ENCODE results near the gene DHDDS. TPM values are rescaled to one million over a fixed set of nuclear protein-coding genes. Genes with fewer than 3 reads are reported as not detected.
"Not testable (repeated sequence)": the region's sequence is repeated elsewhere in the genome, so short reads cannot be mapped to it uniquely, and the experiment has no call there.

DHDDS gene, protein sequence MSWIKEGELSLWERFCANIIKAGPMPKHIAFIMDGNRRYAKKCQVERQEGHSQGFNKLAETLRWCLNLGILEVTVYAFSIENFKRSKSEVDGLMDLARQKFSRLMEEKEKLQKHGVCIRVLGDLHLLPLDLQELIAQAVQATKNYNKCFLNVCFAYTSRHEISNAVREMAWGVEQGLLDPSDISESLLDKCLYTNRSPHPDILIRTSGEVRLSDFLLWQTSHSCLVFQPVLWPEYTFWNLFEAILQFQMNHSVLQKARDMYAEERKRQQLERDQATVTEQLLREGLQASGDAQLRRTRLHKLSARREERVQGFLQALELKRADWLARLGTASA
- total RNA-seq, result 10 to 100 TPM; 28.1 to 58.9 (median 37.7) TPM
- polyA plus RNA-seq, result 10 to 100 TPM; 20.7 to 23.8 TPM
- total RNA-seq, result 26.8 reads per million, percentile 57 among the genes with 10 or more reads in this experiment

DNA sequence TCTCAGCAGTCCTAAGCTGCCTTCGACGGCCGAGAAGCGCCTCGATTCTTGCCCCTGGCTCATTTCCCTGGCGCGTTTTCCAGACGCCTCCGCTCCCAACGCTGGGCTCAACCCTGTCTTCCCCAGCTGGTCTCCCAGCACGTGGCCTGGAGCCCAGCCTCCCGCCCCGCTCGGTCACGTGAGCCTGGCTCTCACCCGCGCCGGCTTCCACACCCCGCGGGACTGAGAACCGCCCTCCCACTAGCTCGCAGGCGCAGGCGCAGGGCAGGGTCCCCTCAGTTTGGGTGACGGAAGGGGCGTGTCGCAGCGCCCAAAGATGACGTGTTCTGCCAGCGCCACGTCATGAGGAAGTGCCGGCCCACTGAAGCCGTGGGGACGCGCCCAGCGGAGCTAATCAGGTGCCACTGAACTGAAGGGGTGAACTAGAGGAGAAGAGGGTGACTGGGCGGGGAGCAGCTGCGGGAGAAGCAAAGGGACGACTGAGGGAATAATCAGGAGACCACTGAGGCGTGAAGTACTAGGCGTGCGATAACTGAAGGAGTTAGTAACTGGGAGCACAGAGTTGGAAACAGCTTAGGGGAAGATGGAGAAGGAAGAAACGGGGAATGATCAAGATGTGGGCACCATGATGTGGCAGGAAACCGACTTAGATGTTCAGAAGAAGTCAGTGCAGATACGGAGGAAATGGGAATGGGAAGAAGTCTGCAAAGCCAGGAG lies at the start of gene DHDDS:
DHDDS (plus strand) TSS at position 343 of the 717 bp plus-strand sequence. CDS start 625 bp downstream, outside the sequence.
- ATAC-seq (peak; percentile 99), DNase-seq (peak; percentile 95 to 98 (median 97))
- Mint-ChIP-seq H3K27me3 (peaks cover 0 to 15% (median 0%) of the 10 kb centered on the region in 5 donors), H3K9me3 (peaks cover 0 to 2% (median 0%) of the 10 kb centered on the region in 11 donors), H3K4me1 (peaks cover 14 to 26% (median 22%) of the 10 kb centered on the region in 7 donors), H3K4me3 (peak within 1 kb of the TSS; percentile 92 to 99 (median 96)), H3K36me3 (peaks cover 0 to 8% (median 4%) of the 10 kb centered on the region in 5 donors), H3K27ac (peak within 1 kb of the TSS; percentile 90 to 99 (median 93))
- Histone ChIP-seq H3K27me3 (ENCODE audit: control insufficient read depth in 2 of 2, insufficient read depth in 2 of 2, low read length in 2 of 2) (no peaks in the 10 kb centered on the region), H3K36me3 (ENCODE audit: control insufficient read depth in 2 of 3, insufficient read depth in 3 of 3, low read length in 3 of 3) (no peaks in the 10 kb centered on the region), H3K4me3 (ENCODE audit: low read length) (peak within 1 kb of the TSS; percentile 88), H3K27ac (ENCODE audit: low read depth, low read length) (peak within 1 kb of the TSS; percentile 76), H3K9me3 (ENCODE audit: control insufficient read depth in 2 of 3, low read length in 3 of 3) (no peaks in the 10 kb centered on the region), H3K4me1 (ENCODE audit: control insufficient read depth in 2 of 2, insufficient read depth in 2 of 2, low read length in 2 of 2) (peaks cover 11 to 15% of the 10 kb centered on the region in 2 donors)
- POLR2A ChIA-PET, result interaction anchor here (0.6 to 2.0 kb wide), 17 partner anchors 15 to 1812 kb away, joined by 3 to 37 read pairs (median 4); partner anchors contain the start of genes CEP85, GPATCH3 and HMGN2
- CTCF ChIA-PET, result interaction anchor here (1.0 to 2.1 kb wide), 5 partner anchors 15 to 536 kb away, joined by 3 to 9 read pairs (median 5); no protein-coding TSS in a partner anchor
- intact Hi-C loops (cut with micrococcal nuclease), result loop anchor here (1.0 to 5.0 kb wide), 11 partner anchors 15 to 525 kb away; partner anchors contain the start of genes HMGN2 (in 2 of the 2), PDIK1L (in 2 of the 2), CEP85 (in 1 of the 2) and PAFAH2 (in 1 of the 2)

DNA sequence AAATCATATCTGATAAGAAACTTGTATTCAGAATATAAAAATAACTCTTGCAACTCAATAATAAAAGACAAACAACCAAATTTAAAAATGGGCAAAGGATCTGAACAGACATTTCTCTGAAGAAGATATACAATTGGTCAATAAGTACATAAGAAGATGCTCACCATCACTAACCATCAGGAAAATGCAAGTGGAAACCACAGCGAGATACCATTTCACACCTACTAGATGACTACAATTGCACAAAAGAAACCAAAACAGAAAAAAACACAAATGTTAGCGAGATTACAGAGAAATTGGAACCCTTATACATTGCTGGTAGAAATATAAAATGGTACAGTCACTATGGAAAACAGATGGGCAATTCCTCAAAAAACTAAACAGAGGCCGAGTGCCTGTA lies 48.0 kb upstream of the DHDDS start:
- ChIA-PET POLR2A (no interaction called here), CTCF (no interaction called here)
- peaks cover 25 to 40% of the 10 kb centered on the region in 2 donors for H3K4me1 ChIP-seq (ENCODE audit: control insufficient read depth in 2 of 2, insufficient read depth in 2 of 2, low read length in 2 of 2)
- H3K27me3 ChIP-seq (ENCODE audit: control insufficient read depth in 2 of 2, insufficient read depth in 2 of 2, low read length in 2 of 2), result no peaks in the 10 kb centered on the region
- intact Hi-C loops (cut with micrococcal nuclease), result no loop called here
- peak overlapping the region in 3 of 9 donors; percentile 5 to 16 (median 5) for H3K27ac Mint-ChIP-seq
- H3K9me3 Mint-ChIP-seq, result no peaks in the 10 kb centered on the region
- DNase-seq (no peak), ATAC-seq (no peak)
- H3K9me3 ChIP-seq (ENCODE audit: control insufficient read depth in 2 of 3, low read length in 3 of 3), result no peaks in the 10 kb centered on the region
- H3K4me3 ChIP-seq (ENCODE audit: low read length), result no peak overlapping the region
- no peaks in the 10 kb centered on the region for H3K27me3 Mint-ChIP-seq
- H3K36me3 ChIP-seq (ENCODE audit: control insufficient read depth in 2 of 3, insufficient read depth in 3 of 3, low read length in 3 of 3), result no peaks in the 10 kb centered on the region
- H3K4me3 Mint-ChIP-seq, result peak overlapping the region in 3 of 10 donors; percentile 1 to 21 (median 5)
- H3K4me1 Mint-ChIP-seq, result peaks cover 7 to 57% (median 38%) of the 10 kb centered on the region in 7 donors
- peaks cover 0 to 6% (median 0%) of the 10 kb centered on the region in 5 donors for H3K36me3 Mint-ChIP-seq
- H3K27ac ChIP-seq (ENCODE audit: low read depth, low read length), result no peak overlapping the region

DNA sequence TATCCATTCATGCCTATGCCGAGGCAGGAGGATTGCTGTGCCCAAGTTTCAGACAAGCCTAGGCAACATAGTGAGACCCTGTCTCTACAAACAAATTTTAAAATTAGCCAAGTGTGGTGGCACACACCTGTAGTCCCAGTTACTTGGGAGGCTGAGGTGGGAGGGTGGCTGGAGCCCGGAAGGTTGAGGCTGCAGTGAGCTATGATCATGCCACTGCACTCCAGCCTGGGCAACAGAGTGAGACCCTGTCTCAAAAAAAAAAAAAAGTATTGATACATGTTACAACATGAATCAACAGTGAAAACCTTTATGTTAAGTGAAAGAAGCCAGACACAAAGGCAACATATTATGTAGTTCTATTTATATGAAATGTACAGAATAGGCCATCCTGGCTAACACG lies 47.1 kb upstream of the DHDDS start:
- H3K27ac Mint-ChIP-seq; H3K36me3 ChIP-seq (ENCODE audit: control insufficient read depth in 2 of 3, insufficient read depth in 3 of 3, low read length in 3 of 3); H3K27ac ChIP-seq (ENCODE audit: low read depth, low read length); intact Hi-C loops (cut with micrococcal nuclease); ATAC-seq; H3K27me3 Mint-ChIP-seq; H3K4me3 ChIP-seq (ENCODE audit: low read length); DNase-seq; H3K36me3 Mint-ChIP-seq; H3K9me3 Mint-ChIP-seq; H3K9me3 ChIP-seq (ENCODE audit: control insufficient read depth in 2 of 3, low read length in 3 of 3); H3K27me3 ChIP-seq (ENCODE audit: control insufficient read depth in 2 of 2, insufficient read depth in 2 of 2, low read length in 2 of 2): not testable (repeated sequence)
- peaks cover 7 to 60% (median 33%) of the 10 kb centered on the region in 7 donors for H3K4me1 Mint-ChIP-seq
- peaks cover 15 to 39% of the 10 kb centered on the region in 2 donors for H3K4me1 ChIP-seq (ENCODE audit: control insufficient read depth in 2 of 2, insufficient read depth in 2 of 2, low read length in 2 of 2)
- H3K4me3 Mint-ChIP-seq, result peak overlapping the region in 5 of 10 donors; percentile 5 to 72 (median 47)
- ChIA-PET POLR2A (interaction anchor here (0.7 to 1.0 kb wide), 2 partner anchors 10 to 65 kb away, joined by 3 to 4 read pairs; no protein-coding TSS in a partner anchor), CTCF (interaction anchor here (1.4 kb wide), 1 partner anchor 10 kb away, joined by 5 read pairs; no protein-coding TSS in a partner anchor)

DNA sequence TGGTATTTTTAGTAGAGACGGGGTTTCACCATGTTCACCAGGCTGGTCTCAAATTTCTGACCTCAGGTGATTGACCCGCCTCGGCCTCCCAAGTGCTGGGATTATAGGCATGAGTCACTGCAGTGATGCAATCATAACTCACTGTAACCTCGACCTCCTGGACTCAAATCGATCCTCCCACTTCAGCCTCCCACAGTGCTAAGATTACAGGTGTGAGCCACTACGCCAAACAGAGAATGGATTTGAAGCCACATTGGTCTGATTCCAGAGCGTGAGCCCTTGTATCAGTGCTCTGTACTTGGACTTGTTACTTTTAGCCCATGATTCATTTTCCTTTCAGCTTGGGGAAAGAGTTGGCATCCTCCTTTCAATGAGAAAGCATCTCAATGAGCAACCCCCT lies 44.7 kb upstream of the DHDDS start:
- Mint-ChIP-seq H3K4me1 (peaks cover 15 to 67% (median 33%) of the 10 kb centered on the region in 7 donors), H3K27ac (peak overlapping the region in 1 of 9 donors; percentile 12), H3K36me3 (peaks cover 0 to 3% (median 0%) of the 10 kb centered on the region in 5 donors), H3K9me3 (no peaks in the 10 kb centered on the region), H3K27me3 (peaks cover 0 to 1% (median 0%) of the 10 kb centered on the region in 5 donors), H3K4me3 (no peak overlapping the region)
- intact Hi-C loops (cut with micrococcal nuclease), result no loop called here
- Histone ChIP-seq H3K36me3 (ENCODE audit: control insufficient read depth in 2 of 3, insufficient read depth in 3 of 3, low read length in 3 of 3) (no peaks in the 10 kb centered on the region), H3K4me3 (ENCODE audit: low read length) (no peak overlapping the region), H3K27ac (ENCODE audit: low read depth, low read length) (no peak overlapping the region), H3K4me1 (ENCODE audit: control insufficient read depth in 2 of 2, insufficient read depth in 2 of 2, low read length in 2 of 2) (peaks cover 19 to 45% of the 10 kb centered on the region in 2 donors), H3K27me3 (ENCODE audit: control insufficient read depth in 2 of 2, insufficient read depth in 2 of 2, low read length in 2 of 2) (no peaks in the 10 kb centered on the region), H3K9me3 (ENCODE audit: control insufficient read depth in 2 of 3, low read length in 3 of 3) (no peaks in the 10 kb centered on the region)
- ChIA-PET CTCF (interaction anchor here (0.9 to 1.6 kb wide), 2 partner anchors 9 to 30 kb away, joined by 3 to 5 read pairs; no protein-coding TSS in a partner anchor), POLR2A (interaction anchor here (1.2 kb wide), 1 partner anchor 26 kb away, joined by 6 read pairs; no protein-coding TSS in a partner anchor)
- DNase-seq (no peak), ATAC-seq (no peak)

DNA sequence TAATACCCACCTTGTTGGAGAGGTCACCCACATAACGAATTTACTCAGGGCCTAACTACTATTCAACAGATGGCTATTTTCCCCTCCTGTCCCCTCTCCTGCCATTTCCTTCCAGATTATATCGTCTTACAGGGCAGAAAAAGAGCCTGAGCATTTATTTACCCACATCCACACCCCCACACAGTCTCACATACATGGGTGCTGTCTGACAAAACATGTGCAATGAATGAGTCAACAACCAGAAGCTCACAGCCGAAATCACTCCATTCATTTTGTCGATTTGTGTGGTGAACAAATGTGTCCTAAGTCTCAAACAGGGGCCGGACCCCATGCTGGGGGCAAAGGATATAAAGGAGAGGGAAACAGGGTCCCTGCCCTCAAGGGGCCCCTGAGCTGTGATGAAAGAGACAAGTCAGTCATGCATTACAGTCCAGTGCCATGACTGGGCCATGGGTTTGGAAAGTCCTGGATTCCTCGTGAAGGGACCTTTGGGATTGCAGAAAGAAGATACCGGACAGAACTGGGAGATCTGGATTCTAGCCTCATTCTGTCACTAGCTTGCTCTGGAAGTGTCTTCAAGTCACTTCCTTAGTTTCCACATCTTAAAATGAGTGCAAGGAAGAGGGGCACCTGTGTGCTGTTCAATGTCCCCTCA lies 43.2 kb upstream of the DHDDS start:
- no peaks in the 10 kb centered on the region for H3K27me3 ChIP-seq (ENCODE audit: control insufficient read depth in 2 of 2, insufficient read depth in 2 of 2, low read length in 2 of 2)
- intact Hi-C loops (cut with micrococcal nuclease), result no loop called here
- no peaks in the 10 kb centered on the region for H3K9me3 ChIP-seq (ENCODE audit: control insufficient read depth in 2 of 3, low read length in 3 of 3)
- ATAC-seq (no peak), DNase-seq (no peak)
- CTCF ChIA-PET, result interaction anchor here (0.7 to 3.2 kb wide), 6 partner anchors 15 to 154 kb away, joined by 3 to 14 read pairs (median 4); no protein-coding TSS in a partner anchor
- POLR2A ChIA-PET, result interaction anchor here (0.7 to 3.4 kb wide), 4 partner anchors 11 to 72 kb away, joined by 3 to 14 read pairs (median 4); no protein-coding TSS in a partner anchor
- H3K4me3 ChIP-seq (ENCODE audit: low read length), result no peak overlapping the region
- peaks cover 19 to 40% of the 10 kb centered on the region in 2 donors for H3K4me1 ChIP-seq (ENCODE audit: control insufficient read depth in 2 of 2, insufficient read depth in 2 of 2, low read length in 2 of 2)
- Mint-ChIP-seq H3K27ac (peak overlapping the region in 2 of 9 donors; percentile 1 to 45), H3K27me3 (peaks cover 0 to 10% (median 0%) of the 10 kb centered on the region in 5 donors), H3K36me3 (peaks cover 0 to 3% (median 0%) of the 10 kb centered on the region in 5 donors), H3K4me1 (peaks cover 14 to 63% (median 32%) of the 10 kb centered on the region in 7 donors), H3K9me3 (no peaks in the 10 kb centered on the region), H3K4me3 (peak overlapping the region in 1 of 10 donors; percentile 1)
- no peak overlapping the region for H3K27ac ChIP-seq (ENCODE audit: low read depth, low read length)
- H3K36me3 ChIP-seq (ENCODE audit: control insufficient read depth in 2 of 3, insufficient read depth in 3 of 3, low read length in 3 of 3), result no peaks in the 10 kb centered on the region
